Superior temporal gyrus (tissue), 1 donor: ENCODE measurements around the gene ACTL6A.
A peak's percentile ranks its signal among the peaks of the same experiment; 100 is the strongest.

ENCODE experiments used
- DNase-seq: peaks from one replicate; pipeline ENCODE4 v3.0.0-alpha.2; 2016; ENCODE audit errors: extremely low spot score

ACTL6A gene

GRCh38 chr3:179590669-179591068 is 27.9 kb downstream of the ACTL6A start:
- no peak for DNase-seq

GRCh38 chr3:179591313-179591712 is 28.6 kb downstream of the ACTL6A start:
- no peak for DNase-seq

GRCh38 chr3:179599531-179599930 is 36.8 kb downstream of the ACTL6A start:
- DNase-seq: no peak

DNA sequence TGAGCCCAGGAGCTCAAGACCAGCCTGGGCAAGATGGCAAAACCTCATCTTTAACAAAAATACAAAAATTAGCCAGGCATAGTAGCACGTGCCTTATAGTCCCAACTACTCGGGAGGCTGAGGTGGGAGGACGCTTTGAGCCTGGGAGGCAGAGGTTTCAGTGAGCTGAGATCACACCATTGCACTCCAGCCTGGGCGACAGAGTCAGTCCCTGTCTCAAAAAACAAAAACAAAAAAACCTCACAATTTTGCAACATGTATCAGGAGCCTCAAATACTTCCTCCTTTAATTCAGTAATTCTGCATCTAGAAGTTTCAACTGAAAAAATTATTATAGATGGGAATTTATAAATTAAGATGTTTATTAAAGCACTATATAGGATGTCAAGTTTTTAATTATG is 40.6 kb downstream of the ACTL6A start:
- no peak for DNase-seq

GRCh38 chr3:179603831-179604230 is 41.1 kb downstream of the ACTL6A start:
- no peak for DNase-seq

DNA sequence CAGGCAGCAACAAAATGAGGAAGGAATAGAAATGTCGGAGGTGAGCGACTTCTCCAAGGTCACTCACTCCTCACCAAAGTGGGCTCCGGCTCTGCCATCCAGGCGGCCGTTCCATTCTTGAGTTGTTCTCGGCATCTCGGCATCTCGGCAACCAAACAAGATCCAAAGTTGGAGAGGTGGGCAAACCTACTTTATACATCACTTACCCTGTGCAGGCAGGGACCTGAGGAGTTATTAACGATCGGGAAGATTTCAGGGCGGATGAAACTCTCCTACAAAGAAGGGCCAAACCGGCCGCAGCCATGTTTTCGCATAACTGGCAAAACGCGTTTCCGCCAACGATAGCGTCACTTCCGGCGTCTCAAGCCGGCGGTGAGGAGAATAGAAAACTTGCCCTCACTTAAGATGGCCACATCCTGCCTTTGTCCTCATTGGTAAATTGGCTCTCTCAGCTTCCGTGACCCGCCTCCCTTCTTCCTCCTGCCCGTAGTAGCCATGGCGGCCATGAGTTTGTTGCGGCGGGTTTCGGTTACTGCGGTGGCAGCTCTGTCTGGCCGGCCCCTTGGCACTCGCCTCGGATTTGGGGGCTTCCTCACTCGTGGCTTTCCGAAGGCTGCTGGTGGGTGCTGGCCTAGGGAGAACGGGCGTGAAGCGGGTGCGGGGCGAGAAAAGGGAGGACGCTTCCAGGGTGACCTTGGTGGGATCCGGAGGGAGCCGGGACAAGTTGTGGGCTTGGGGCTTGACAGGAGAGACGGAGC is 41.8 kb downstream of the ACTL6A start, which contains the start of the genes MRPL47 and NDUFB5:
MRPL47 (minus strand) TSS at position 318 of the 758 bp plus-strand sequence; CDS start at position 304, 14 bp downstream.
NDUFB5 (plus strand) TSS at position 474 of the 758 bp plus-strand sequence; CDS start at position 496, 22 bp downstream.
- DNase-seq: peak; percentile 100

DNA sequence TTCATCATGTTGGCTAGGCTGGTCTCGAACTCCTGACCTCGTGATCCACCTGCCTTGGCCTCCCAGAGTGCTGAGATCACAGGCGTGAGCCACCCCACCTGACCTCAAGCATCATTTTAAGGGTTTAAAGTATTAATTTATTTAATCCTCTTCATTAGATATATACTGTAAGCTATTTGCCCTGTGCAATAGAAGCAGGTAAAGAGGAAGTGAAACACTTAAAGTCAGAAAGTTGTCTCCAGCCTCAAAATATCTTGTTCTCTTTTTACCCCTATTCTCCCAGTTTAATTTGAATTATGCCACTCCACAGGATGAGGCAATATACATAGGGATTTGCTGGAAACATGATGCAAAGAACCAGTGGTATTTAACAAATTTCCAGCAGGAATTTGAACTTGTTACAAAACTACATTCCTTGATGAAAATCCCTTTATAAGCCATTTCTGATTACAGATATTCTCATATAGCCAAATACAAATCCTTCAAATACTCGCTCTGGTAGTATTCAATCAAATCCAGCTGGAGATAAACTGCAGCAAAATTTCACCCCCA is 43.9 kb downstream of the ACTL6A start:
- DNase-seq: no peak

DNA sequence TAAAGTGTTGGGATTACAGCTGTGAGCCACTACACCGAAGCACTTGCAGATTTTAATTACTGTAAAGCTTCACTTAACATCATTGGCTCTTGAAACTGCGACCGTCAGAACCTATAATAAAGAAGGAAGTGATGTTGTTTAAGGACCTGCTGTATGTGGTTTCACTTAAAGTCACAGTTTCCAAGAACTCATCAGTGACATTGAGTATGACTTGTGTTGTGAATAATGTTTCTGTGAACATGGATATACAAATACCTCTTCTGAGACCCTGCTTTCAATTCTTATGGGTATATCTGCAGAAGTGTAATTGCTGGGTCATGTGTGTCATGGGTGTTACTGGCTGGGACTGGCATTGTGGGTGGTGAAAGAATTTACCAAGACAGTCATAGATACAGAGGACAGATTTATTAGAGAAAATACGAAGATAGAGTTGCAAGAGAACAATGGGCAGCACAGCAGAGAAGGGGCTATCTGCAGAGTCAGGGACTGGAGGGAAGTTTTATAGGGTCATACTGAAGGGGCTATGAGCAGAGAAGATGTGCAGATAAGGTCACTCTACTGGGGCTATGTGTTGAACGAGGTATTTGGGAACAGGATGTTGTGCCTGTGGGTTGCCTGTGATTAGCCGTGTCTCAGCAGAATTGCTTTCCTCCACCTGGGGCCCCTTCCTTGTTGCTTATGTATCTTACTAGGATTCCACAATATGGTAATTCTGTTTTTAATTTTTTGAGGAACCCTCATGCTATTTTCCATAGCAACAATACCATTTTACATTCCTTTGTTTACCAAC is 46.4 kb downstream of the ACTL6A start:
- DNase-seq: no peak

- no peak for DNase-seq
Observed at GRCh38 chr3:179610066-179610465, 47.3 kb downstream of the ACTL6A start.

GRCh38 chr3:179613807-179614206 is 51.1 kb downstream of the ACTL6A start:
- no peak for DNase-seq

GRCh38 chr3:179615458-179616173 is 52.9 kb downstream of the ACTL6A start:
- DNase-seq: no peak

- no peak for DNase-seq
Observed at GRCh38 chr3:179622023-179622422, 59.3 kb downstream of the ACTL6A start.

GRCh38 chr3:179624451-179624850 is 61.7 kb downstream of the ACTL6A start:
- DNase-seq: no peak

DNA sequence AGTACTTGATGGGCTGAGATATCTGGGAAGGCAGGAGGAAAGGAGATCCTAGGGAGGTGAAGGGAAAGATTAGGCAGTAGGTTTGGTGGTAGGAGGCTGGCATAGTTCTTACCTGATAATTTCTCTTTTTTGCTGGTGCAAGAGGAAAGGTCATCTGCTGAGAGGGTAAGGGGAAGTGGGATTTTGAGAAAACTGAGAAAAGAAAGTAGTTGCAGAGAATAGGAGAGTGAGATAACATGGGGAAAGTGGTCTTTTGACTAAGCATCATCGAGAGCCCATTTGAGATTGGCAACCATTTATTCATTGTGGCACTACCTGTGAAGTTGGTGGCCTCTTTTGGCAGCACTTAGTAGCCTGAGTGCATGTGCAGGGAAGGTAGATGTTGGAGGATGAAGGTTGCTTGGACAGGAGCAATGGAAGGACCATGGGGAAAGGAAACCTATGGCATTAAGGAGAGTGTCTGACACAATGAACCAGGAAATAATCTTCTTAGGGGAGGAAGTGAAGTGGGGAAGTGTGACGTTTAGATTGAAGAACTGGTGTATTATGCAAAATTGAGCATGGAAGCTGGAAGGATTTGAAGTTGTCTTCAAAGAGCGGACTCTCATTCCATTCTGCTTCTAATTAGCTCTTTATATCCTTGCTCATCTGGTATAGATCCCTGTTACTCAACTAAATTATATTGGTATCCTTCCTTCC is 68.2 kb downstream of the ACTL6A start:
- no peak for DNase-seq
